ENCODE measurements around the gene DCK. TPM values are rescaled to one million over a fixed set of nuclear protein-coding genes. Genes with fewer than 3 reads are reported as not detected.

The DCK gene
- total and polyA plus RNA-seq, 7 donors = 4.3 to 12.9 (median 6.3) TPM

- intact Hi-C loops (cut with DNase I) = no loop called here
- Histone ChIP-seq H3K36me3 (ENCODE audit: insufficient read depth in 1 of 2, low read depth in 1 of 2) (no peaks in the 10 kb centered on the region), H3K4me1 (no peaks in the 10 kb centered on the region), H3K4me3 (no peak overlapping the region), H3K27me3 (ENCODE audit: insufficient read depth in 3 of 3, low read length in 2 of 3) (no peaks in the 10 kb centered on the region), H3K27ac (no peak overlapping the region), H3K9me3 (no peaks in the 10 kb centered on the region)
- WGBS, 3 donors = 66 to 80% (median 67%) methylated on average over 5 of the region's 5 CpGs
- ATAC-seq (no peak), DNase-seq (no peak)
- TF ChIP-seq CTCF (IDR thresholded peaks at IDR 0.05) = no peak
Measured at GRCh38 chr4:70948665-70949260, 44.7 kb upstream of the DCK start.

DNA sequence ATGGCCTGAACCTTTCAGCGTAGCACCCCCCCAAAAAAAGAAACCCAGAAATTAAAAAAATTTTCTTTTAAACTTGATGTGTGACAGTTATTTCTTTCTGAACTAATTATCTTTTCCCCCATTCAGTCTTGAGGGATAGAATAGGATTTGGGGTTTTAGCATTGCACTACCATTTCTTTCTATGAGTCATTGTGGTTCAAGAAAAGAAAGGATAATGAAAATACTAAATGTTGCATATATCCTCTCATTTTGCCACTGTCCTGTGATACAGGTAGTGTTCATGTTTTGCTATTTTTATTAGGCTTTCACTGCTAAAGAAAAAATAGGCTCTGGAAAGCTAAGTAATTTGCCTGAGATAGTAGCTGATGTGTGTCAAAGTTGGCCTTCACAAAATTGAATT, 39.4 kb upstream of the DCK start:
- no peak overlapping the region for H3K27ac ChIP-seq
- intact Hi-C loops (cut with DNase I) = no loop called here
- no peak for ATAC-seq

DNA sequence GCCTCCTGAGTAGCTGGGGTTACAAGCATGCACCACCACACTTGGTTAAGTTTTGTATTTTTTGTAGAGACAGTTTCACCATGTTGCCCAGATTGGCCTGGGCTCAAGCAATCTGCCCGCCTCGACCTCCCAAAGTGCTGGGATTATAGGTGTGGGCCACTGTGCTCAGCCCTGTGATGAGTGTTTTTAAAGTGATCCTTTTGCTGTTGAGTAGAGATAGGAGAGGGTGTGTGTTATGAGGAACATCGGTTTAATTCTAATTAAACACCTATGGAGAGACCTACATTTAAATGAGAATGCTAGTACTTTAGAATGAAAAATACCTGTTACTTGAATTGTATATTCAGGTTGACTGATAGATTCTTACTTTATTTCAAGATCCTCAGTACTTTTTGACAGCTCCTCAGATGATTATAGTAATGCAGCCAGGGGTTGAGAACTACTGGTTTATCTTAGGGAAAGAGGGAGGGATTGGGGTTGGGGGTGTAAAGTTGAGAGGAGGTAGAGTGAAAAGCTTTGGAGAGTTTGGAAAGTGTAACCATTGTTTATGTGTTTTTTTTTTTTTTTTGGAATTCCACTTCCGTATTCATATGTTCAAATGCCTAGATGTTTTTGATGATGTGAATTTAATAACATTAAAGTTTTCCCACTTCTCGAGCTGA, 36.8 kb upstream of the DCK start:
- H3K27me3 ChIP-seq (ENCODE audit: insufficient read depth in 3 of 3, low read length in 2 of 3) = no peaks in the 10 kb centered on the region
- H3K27ac ChIP-seq = no peak overlapping the region
- H3K4me1 ChIP-seq = no peaks in the 10 kb centered on the region
- peaks cover 0 to 24% of the 10 kb centered on the region in 2 donors for H3K36me3 ChIP-seq (ENCODE audit: insufficient read depth in 1 of 2, low read depth in 1 of 2)
- no peak overlapping the region for H3K4me3 ChIP-seq
- no peak for TF ChIP-seq CTCF (IDR thresholded peaks at IDR 0.05)
- 84 to 88% (median 86%) methylated on average over 5 of the region's 5 CpGs for WGBS, 3 donors
- DNase-seq = no peak
- intact Hi-C loops (cut with DNase I) = no loop called here
- no peaks in the 10 kb centered on the region for H3K9me3 ChIP-seq
- no peak for ATAC-seq

More for the DNA sequence above, 39.4 kb upstream of the DCK start:
- Histone ChIP-seq H3K36me3 (ENCODE audit: insufficient read depth in 1 of 2, low read depth in 1 of 2) (peaks cover 0 to 2% of the 10 kb centered on the region in 2 donors), H3K27me3 (ENCODE audit: insufficient read depth in 3 of 3, low read length in 2 of 3) (no peaks in the 10 kb centered on the region), H3K4me3 (no peak overlapping the region), H3K4me1 (no peaks in the 10 kb centered on the region), H3K9me3 (no peaks in the 10 kb centered on the region)
- DNase-seq = no peak
- TF ChIP-seq CTCF (IDR thresholded peaks at IDR 0.05) = no peak
- 46 to 100% (median 97%) methylated on average over 1 of the region's 1 CpG for WGBS, 3 donors

DNA sequence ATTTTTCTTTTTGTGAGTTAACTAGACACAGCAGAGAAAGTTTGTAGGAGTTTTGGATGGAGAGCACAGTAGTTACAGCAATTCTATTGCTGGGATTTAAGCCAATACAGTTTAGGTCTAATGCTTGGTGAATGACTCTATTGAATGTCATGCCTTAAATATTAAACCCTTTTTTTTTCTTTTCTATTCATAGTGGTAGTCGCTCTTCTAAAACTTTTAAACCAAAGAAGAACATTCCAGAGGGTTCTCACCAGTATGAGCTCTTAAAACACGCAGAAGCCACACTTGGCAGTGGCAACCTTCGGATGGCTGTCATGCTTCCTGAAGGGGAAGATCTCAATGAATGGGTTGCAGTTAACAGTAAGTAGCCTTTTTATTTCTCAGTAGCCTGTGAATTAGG, 34.8 kb upstream of the DCK start:
- no peak overlapping the region for H3K27ac ChIP-seq
- intact Hi-C loops (cut with DNase I) = no loop called here

More for the DNA sequence above, 34.8 kb upstream of the DCK start:
- no peak overlapping the region for H3K4me3 ChIP-seq
- 75 to 80% (median 76%) methylated on average over 3 of the region's 3 CpGs for WGBS, 3 donors
- peaks cover 0 to 28% of the 10 kb centered on the region in 2 donors for H3K36me3 ChIP-seq (ENCODE audit: insufficient read depth in 1 of 2, low read depth in 1 of 2)
- H3K27me3 ChIP-seq (ENCODE audit: insufficient read depth in 3 of 3, low read length in 2 of 3) = no peaks in the 10 kb centered on the region
- ATAC-seq = no peak
- H3K9me3 ChIP-seq = no peaks in the 10 kb centered on the region
- no peak for TF ChIP-seq CTCF (IDR thresholded peaks at IDR 0.05)
- no peak for DNase-seq
- no peaks in the 10 kb centered on the region for H3K4me1 ChIP-seq
